Hepatocyte (in vitro differentiated cells): Measurements from ENCODE around the gene HECTD4. TPM values are rescaled to one million over a fixed set of nuclear protein-coding genes. Genes with fewer than 3 reads are reported as not detected.

Experiments
- DNase-seq: peaks from one replicate; pipeline ENCODE4 v3.0.0-alpha.2; 2016; ENCODE audit warnings: low spot score
- H2AFZ ChIP-seq: fragments of 200-600 bp; sonication (generic); 2 replicates; pipeline ENCODE4 v1.6.0; 2016; ENCODE audit warnings: antibody characterized with exemption, mild to moderate bottlenecking
- H3K27ac ChIP-seq: fragments of 200-600 bp; sonication (generic); 2 replicates; pipeline ENCODE4 v1.5.1; 2016; ENCODE audit warnings: mild to moderate bottlenecking
- H3K27me3 ChIP-seq: fragments of 200-600 bp; sonication (generic); 2 replicates; pipeline ENCODE4 v1.6.1; 2016
- H3K36me3 ChIP-seq: fragments of 200-600 bp; sonication (generic); replicated peaks from 2 replicates; pipeline ENCODE4 v1.5.1; 2016; ENCODE audit warnings: low read depth; ENCODE audit not compliant: insufficient read depth
- H3K4me1 ChIP-seq: fragments of 200-600 bp; sonication (generic); 2 replicates; pipeline ENCODE4 v1.5.1; 2016; ENCODE audit warnings: mild to moderate bottlenecking, moderate library complexity; ENCODE audit not compliant: insufficient read depth
- H3K4me2 ChIP-seq: fragments of 200-600 bp; sonication (generic); 2 replicates; pipeline ENCODE4 v1.6.0; 2016
- H3K4me3 ChIP-seq: fragments of 200-600 bp; sonication (generic); 2 replicates; pipeline ENCODE4 v1.5.1; 2016; ENCODE audit warnings: mild to moderate bottlenecking
- H3K79me2 ChIP-seq: fragments of 200-600 bp; sonication (generic); 2 replicates; pipeline ENCODE4 v1.6.0; 2017; ENCODE audit warnings: mild to moderate bottlenecking
- H3K9me2 ChIP-seq: fragments of 200-600 bp; sonication (generic); replicated peaks from 2 replicates; pipeline ENCODE4 v1.6.0; 2017; ENCODE audit warnings: mild to moderate bottlenecking; ENCODE audit not compliant: insufficient read depth
- H3K9me3 ChIP-seq: fragments of 200-600 bp; sonication (generic); 2 replicates; pipeline ENCODE4 v1.5.1; 2016; ENCODE audit warnings: low read depth, mild to moderate bottlenecking
- H4K20me1 ChIP-seq: fragments of 200-600 bp; sonication (generic); 2 replicates; pipeline ENCODE4 v1.6.0; 2016; ENCODE audit warnings: mild to moderate bottlenecking; ENCODE audit not compliant: insufficient read depth, poor library complexity, severe bottlenecking
- EZH2 ChIP-seq: fragments of 200-600 bp; sonication (generic); IDR thresholded peaks from 2 replicates; pipeline ENCODE4 v1.6.1; 2016; ENCODE audit warnings: antibody characterized with exemption, mild to moderate bottlenecking, borderline replicate concordance
- EZH2phosphoT487 ChIP-seq: fragments of 200-600 bp; sonication (generic); IDR thresholded peaks from one replicate; pipeline ENCODE4 v1.6.1; 2018; ENCODE audit warnings: antibody characterized with exemption, mild to moderate bottlenecking, low read depth, moderate library complexity; ENCODE audit not compliant: unreplicated experiment, severe bottlenecking
- WGBS: methylation state at CpG from one replicate; pipeline ENCODE4 v1.1.6; 2016; ENCODE audit warnings: low lambda C conversion rate; ENCODE audit errors: missing lambda C conversion rate; 5-methylcytosine and 5-hydroxymethylcytosine counted together
- polyA plus RNA-seq: library from polyadenylated mRNA; unstranded; fragments of >200 nt; fragmentation: Nextera tagmentation; extraction: Ambion mirVana; gene quantifications from 2 replicates; pipeline ENCODE4 v1.2.1, GENCODE V29; 2016
- total RNA-seq: library from RNA; depleted of rRNA; stranded (reverse); fragments of >200 nt; gene quantifications from 2 replicates; pipeline ENCODE4 v1.2.3, GENCODE V29; 2014
- TF ChIP-seq, protein P1 (sequence below): fragments of 200-600 bp; sonication (generic); IDR thresholded peaks from 2 replicates; pipeline ENCODE4 v1.5.1; 2016; ENCODE audit warnings: antibody characterized with exemption, mild to moderate bottlenecking; ENCODE audit not compliant: poor library complexity

Gene HECTD4
- total and polyA plus RNA-seq, 2 experiments from 2014 or later: 22.7 to 27.1 TPM

DNA sequence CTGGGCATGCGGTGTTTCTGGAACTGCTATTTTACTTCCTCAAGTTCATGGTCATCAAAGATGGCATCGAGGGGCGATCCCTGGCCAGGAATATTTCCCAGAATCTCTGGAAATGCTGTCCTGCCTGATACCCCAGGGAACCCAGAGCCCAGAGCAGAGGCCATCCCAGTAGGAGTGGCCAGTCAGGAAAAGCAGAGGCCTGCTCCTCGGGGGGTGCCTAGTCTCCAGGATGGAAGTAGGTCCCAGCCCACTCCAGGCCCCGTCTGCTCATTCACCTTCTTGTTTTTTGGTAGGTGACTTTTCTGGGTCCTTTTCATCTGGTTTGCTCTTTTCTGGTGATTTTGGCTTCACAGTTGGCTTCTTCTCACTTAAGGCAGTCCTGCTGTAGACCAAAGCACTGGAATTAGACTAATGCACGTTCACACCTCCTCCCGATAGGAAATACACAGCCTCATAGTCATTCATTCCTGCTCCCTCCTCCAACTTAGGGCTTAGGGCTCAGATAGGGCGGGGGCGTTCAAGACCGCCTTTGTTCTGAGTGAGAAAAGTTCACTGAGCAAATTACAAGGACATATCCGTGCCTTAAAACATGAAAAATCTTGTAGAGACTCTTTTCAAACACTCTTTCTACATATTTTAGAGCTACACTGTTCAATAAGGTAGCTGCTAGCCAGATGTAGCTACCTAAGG, 205.8 kb downstream of the HECTD4 start:
- DNase-seq: no peak
- no peaks in the 10 kb centered on the region for H3K36me3 ChIP-seq
- H3K4me3 ChIP-seq: no peak overlapping the region
- no peak overlapping the region for H3K27ac ChIP-seq
- no peak overlapping the region for H3K4me2 ChIP-seq
- no peaks in the 10 kb centered on the region for H3K4me1 ChIP-seq
- H4K20me1 ChIP-seq: no peaks in the 10 kb centered on the region
- TF ChIP-seq EZH2 (no peak), EZH2phosphoT487 (no peak)
- no peaks in the 10 kb centered on the region for H3K27me3 ChIP-seq
- no peaks in the 10 kb centered on the region for H3K9me2 ChIP-seq
- WGBS: 94% methylated on average over 11 of the region's 11 CpGs
- H3K9me3 ChIP-seq: no peaks in the 10 kb centered on the region
- H2AFZ ChIP-seq: no peak overlapping the region
- H3K79me2 ChIP-seq: no peaks in the 10 kb centered on the region

DNA sequence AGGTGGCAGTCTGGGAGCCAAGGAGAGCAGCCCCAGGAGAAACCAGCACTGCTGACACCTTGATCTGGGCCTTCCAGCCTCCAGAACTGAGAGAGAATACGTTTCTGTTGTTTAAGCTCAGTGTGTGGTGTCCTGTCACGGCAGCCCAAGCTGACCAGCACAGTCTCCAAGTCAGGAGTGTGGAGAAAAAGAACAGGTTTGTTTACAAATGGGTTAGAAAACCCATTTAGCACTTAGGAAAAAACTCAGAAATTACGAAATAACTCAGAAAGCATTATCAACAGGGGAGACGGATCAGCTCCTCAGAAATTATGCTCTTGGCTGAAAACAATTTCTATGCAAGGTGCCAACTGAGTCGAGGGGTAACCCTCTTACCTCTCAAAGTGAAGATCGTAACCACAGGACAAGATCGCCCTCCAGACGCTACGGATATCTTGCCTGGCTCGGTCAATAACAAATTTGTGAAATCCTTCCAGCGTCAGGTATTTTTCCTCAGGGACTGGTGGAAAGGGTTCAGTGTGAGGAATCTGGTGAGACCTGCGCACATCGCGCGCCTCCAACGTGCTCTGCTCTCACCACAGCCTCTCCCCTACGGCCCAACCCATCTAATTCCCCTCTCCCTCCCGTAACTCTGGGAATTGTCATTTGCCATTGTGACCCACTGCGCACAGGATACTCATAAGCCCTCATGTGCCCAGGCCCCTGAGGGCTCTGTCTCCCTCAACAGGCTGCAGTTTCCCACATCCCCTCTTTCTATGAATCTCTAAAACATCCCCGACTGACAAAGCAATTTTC, 206.7 kb downstream of the HECTD4 start:
- Histone ChIP-seq H2AFZ (no peak overlapping the region), H3K4me2 (no peak overlapping the region), H3K4me1 (no peaks in the 10 kb centered on the region), H3K9me2 (no peaks in the 10 kb centered on the region), H3K9me3 (no peaks in the 10 kb centered on the region), H4K20me1 (no peaks in the 10 kb centered on the region), H3K79me2 (no peaks in the 10 kb centered on the region), H3K27ac (no peak overlapping the region), H3K4me3 (no peak overlapping the region), H3K27me3 (no peaks in the 10 kb centered on the region), H3K36me3 (no peaks in the 10 kb centered on the region)
- no peak for DNase-seq
- 94% methylated on average over 20 of the region's 20 CpGs for WGBS
- TF ChIP-seq EZH2phosphoT487: no peak
- TF ChIP-seq, protein P1, sequence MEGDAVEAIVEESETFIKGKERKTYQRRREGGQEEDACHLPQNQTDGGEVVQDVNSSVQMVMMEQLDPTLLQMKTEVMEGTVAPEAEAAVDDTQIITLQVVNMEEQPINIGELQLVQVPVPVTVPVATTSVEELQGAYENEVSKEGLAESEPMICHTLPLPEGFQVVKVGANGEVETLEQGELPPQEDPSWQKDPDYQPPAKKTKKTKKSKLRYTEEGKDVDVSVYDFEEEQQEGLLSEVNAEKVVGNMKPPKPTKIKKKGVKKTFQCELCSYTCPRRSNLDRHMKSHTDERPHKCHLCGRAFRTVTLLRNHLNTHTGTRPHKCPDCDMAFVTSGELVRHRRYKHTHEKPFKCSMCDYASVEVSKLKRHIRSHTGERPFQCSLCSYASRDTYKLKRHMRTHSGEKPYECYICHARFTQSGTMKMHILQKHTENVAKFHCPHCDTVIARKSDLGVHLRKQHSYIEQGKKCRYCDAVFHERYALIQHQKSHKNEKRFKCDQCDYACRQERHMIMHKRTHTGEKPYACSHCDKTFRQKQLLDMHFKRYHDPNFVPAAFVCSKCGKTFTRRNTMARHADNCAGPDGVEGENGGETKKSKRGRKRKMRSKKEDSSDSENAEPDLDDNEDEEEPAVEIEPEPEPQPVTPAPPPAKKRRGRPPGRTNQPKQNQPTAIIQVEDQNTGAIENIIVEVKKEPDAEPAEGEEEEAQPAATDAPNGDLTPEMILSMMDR: no peak
- TF ChIP-seq EZH2: no peak

GRCh38 chr12:112172556-112173324, 209.5 kb downstream of the HECTD4 start:
- no peaks in the 10 kb centered on the region for H3K9me2 ChIP-seq
- H3K36me3 ChIP-seq: no peaks in the 10 kb centered on the region
- no peak overlapping the region for H3K4me2 ChIP-seq
- no peaks in the 10 kb centered on the region for H4K20me1 ChIP-seq
- no peak overlapping the region for H3K27ac ChIP-seq
- H3K79me2 ChIP-seq: no peaks in the 10 kb centered on the region
- no peak for DNase-seq
- no peaks in the 10 kb centered on the region for H3K9me3 ChIP-seq
- H3K4me1 ChIP-seq: no peaks in the 10 kb centered on the region
- no peak for TF ChIP-seq EZH2
- TF ChIP-seq, protein P1: no peak
- TF ChIP-seq EZH2phosphoT487: no peak
- H3K4me3 ChIP-seq: no peak overlapping the region
- WGBS: 95% methylated on average over 21 of the region's 21 CpGs
- no peaks in the 10 kb centered on the region for H3K27me3 ChIP-seq
- no peak overlapping the region for H2AFZ ChIP-seq
